ENCODE measurements around the gene CD320.
"Not testable (repeated sequence)": the region's sequence is repeated elsewhere in the genome, so short reads cannot be mapped to it uniquely, and the experiment has no call there.

The CD320 gene

GRCh38 chr19:8307965-8308866 lies at the start of gene CD320:
Gene CD320 (minus strand): TSS chr19:8308358. CDS start chr19:8308290, 68 bp downstream.
- peak; percentile 82 to 84 for DNase-seq

GRCh38 chr19:8357007-8357521 lies 48.9 kb upstream of the CD320 start:
- DNase-seq, result no peak

GRCh38 chr19:8355631-8356402 lies 47.7 kb upstream of the CD320 start:
- no peak for DNase-seq

- DNase-seq, result not testable (repeated sequence)
These were observed 44.7 kb upstream of the CD320 start for GRCh38 chr19:8352845-8353244.

- no peak for DNase-seq
These were observed 44.1 kb upstream of the CD320 start for GRCh38 chr19:8352134-8352827.

- not testable (repeated sequence) for DNase-seq
These were observed 41.6 kb upstream of the CD320 start for GRCh38 chr19:8349629-8350372.

- DNase-seq, result no peak
These were observed 35.3 kb upstream of the CD320 start for GRCh38 chr19:8343483-8343844.

GRCh38 chr19:8342684-8343482 lies 34.7 kb upstream of the CD320 start, which contains the start of gene KANK3:
Gene KANK3 (minus strand): TSS chr19:8343262. CDS start chr19:8337828, 5,434 bp downstream.
- peak; percentile 90 for DNase-seq

- DNase-seq, result no peak
These were observed 34.1 kb upstream of the CD320 start for GRCh38 chr19:8342316-8342683.

- not testable (repeated sequence) for DNase-seq
These were observed 33.3 kb upstream of the CD320 start for GRCh38 chr19:8341504-8341903.

GRCh38 chr19:8340341-8341096 lies 32.4 kb upstream of the CD320 start:
- DNase-seq, result no peak

GRCh38 chr19:8338835-8339234 lies 30.7 kb upstream of the CD320 start:
- DNase-seq, result no peak

- no peak for DNase-seq
These were observed 29.6 kb upstream of the CD320 start for GRCh38 chr19:8337728-8338127.

GRCh38 chr19:8336660-8337059 lies 28.5 kb upstream of the CD320 start:
- no peak for DNase-seq

GRCh38 chr19:8336072-8336569 lies 28.0 kb upstream of the CD320 start:
- DNase-seq, result no peak

GRCh38 chr19:8335343-8336071 lies 27.3 kb upstream of the CD320 start:
- no peak for DNase-seq

- peak in 1 of 2 donors; percentile 40 for DNase-seq
These were observed 26.5 kb upstream of the CD320 start for GRCh38 chr19:8334458-8335342.

GRCh38 chr19:8333767-8334457 lies 25.8 kb upstream of the CD320 start:
- DNase-seq, result no peak

All from stimulated activated CD4-positive, alpha-beta T cell treated with anti-CD3 and anti-CD28 coated beads, Interleukin-2, amount 100 ng/mL, for 48 hours (primary cell).